ENCODE measurements around the gene FLT3. TPM values are rescaled to one million over a fixed set of nuclear protein-coding genes. Genes with fewer than 3 reads are reported as not detected.

Gene FLT3
- total and polyA plus RNA-seq, 8 donors: 2.3 to 4.0 (median 3.3) TPM

DNA sequence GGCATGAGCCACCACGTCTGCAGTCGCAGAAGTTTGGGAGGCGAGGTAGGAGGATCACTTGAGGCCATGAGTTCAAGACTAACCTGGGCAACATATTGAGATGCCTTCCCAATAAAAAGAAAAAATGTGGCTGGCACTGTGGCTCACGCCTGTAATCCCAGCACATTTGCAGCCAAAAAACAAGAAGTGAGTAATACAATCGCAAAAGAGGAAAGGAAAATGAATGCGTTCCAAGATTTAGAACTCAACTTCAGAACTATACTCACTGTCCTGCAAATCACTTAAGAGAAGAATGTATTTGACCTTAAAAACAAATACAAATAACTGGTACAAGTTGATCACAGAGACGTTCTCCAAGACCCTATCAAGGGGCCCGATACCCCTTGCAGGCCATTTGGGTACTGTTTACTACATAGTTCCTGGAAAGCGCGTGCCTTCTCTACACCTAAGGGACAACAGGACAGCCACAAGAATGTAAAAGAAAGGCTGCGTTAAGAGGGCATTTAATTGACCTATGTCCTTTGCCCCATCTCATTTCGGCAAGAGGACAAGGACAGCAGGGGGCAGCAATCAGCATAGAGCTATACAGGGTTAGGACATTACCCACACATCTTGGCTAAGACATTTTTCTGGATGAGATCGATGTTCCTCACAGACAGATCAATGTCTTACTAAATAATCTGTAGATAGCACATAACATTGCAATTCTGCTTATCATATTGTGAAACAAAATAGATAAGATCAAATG, 41.3 kb downstream of the FLT3 start:
- FAIRE-seq: no peak
- H3K4me3 ChIP-seq: no peak overlapping the region
- no peaks in the 10 kb centered on the region for H3K27me3 ChIP-seq
- TF ChIP-seq, protein P1, sequence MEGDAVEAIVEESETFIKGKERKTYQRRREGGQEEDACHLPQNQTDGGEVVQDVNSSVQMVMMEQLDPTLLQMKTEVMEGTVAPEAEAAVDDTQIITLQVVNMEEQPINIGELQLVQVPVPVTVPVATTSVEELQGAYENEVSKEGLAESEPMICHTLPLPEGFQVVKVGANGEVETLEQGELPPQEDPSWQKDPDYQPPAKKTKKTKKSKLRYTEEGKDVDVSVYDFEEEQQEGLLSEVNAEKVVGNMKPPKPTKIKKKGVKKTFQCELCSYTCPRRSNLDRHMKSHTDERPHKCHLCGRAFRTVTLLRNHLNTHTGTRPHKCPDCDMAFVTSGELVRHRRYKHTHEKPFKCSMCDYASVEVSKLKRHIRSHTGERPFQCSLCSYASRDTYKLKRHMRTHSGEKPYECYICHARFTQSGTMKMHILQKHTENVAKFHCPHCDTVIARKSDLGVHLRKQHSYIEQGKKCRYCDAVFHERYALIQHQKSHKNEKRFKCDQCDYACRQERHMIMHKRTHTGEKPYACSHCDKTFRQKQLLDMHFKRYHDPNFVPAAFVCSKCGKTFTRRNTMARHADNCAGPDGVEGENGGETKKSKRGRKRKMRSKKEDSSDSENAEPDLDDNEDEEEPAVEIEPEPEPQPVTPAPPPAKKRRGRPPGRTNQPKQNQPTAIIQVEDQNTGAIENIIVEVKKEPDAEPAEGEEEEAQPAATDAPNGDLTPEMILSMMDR (IDR thresholded peaks at IDR 0.05): peak in 3 of 4 donors; percentile 24 to 40 (median 24)
- intact Hi-C loops (cut with DNase I): no loop called here
- no peak overlapping the region for H3K27ac ChIP-seq
- no peaks in the 10 kb centered on the region for H3K9me3 ChIP-seq
- no peaks in the 10 kb centered on the region for H3K4me1 ChIP-seq
- H3K36me3 ChIP-seq: no peaks in the 10 kb centered on the region
- 57 to 62% methylated on average over 13 of the region's 13 CpGs for WGBS, 2 donors
- peak; percentile 55 to 81 (median 75) for ATAC-seq
- peak in 5 of 6 donors; percentile 29 to 65 (median 48) for DNase-seq

DNA sequence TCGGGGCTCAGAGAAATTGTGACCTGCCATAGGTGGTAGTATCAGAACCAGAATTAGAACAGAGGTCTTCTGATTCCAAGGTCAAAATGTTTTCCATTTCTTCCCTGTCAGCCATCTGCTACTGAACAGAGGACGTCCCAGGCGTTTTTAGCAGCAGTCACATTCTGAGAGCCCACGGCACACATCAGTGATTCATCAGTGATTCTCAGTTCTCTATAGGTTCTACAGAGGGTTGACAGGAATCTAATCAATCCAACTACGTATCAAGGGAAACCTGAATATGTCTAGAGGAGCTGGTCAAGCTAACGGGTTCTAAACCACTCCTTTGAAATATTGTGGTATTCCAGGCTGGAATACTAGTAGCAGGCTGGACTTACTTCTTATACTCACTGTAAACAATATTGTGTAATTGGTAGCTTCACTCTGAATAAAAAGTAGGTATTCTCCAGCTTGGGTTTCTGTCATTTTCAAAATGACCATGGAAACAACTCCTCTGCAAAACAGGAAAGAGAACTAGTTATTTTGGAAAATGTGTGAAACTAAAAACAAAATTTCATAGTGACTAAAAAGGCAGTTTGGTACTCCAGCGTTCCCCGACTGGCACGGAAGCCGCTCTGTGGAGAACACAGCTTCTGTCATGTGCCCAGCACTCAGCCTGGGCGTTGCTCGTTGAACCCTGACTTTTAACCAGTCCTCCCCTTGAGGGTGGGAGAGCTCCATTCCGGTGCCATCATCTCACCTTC, 43.2 kb downstream of the FLT3 start:
- Histone ChIP-seq H3K4me1 (no peaks in the 10 kb centered on the region), H3K27me3 (no peaks in the 10 kb centered on the region), H3K9me3 (no peaks in the 10 kb centered on the region), H3K27ac (no peak overlapping the region), H3K4me3 (no peak overlapping the region), H3K36me3 (no peaks in the 10 kb centered on the region)
- DNase-seq (no peak), FAIRE-seq (no peak), ATAC-seq (no peak)
- 77 to 90% methylated on average over 13 of the region's 13 CpGs for WGBS, 2 donors
- TF ChIP-seq, protein P1 (IDR thresholded peaks at IDR 0.05): no peak
- intact Hi-C loops (cut with DNase I): no loop called here

DNA sequence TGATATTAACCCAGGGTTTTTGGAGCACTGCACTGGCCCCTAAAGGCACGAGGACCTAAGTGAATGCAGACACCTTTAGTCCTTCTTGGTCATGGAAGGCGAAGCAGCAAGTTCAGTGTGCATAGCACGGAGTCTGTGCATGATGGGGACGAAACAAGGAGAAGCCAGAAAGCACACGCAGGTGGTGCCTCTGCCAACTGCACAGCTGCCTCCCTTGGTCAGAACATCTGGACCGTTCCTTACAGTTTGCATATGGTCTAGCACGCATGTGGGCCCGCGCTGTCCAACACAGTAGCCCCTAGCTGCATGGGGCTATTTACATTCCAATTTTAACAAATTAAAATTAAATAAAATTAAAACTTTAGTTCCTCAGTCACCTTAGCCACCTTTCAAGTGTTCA, 44.0 kb downstream of the FLT3 start:
- FAIRE-seq (no peak), ATAC-seq (no peak), DNase-seq (no peak)
- 66 to 71% methylated on average over 9 of the region's 9 CpGs for WGBS, 2 donors
- Histone ChIP-seq H3K4me1 (no peaks in the 10 kb centered on the region), H3K4me3 (no peak overlapping the region), H3K27ac (no peak overlapping the region), H3K36me3 (no peaks in the 10 kb centered on the region), H3K27me3 (no peaks in the 10 kb centered on the region), H3K9me3 (no peaks in the 10 kb centered on the region)
- intact Hi-C loops (cut with DNase I): no loop called here
- TF ChIP-seq, protein P1 (IDR thresholded peaks at IDR 0.05): no peak

DNA sequence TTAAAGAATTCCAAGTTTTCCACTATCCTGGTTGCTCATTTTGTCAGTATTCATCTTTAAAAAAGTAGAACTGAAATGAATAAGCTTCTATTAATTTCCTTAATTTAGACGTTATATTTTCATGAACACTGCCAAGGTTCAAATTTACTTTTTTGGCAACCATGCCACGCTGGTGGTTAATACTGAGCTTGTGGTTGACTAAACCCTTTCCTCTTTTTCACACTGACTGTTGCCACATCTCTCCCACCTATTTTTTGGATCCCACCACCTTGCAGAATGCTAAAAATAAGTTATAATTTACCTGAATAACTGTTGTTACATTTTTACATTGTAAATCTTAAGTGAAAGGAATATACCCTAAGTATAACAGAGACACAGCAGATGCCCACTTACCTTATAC, 45.0 kb downstream of the FLT3 start:
- TF ChIP-seq, protein P1 (IDR thresholded peaks at IDR 0.05): no peak
- Histone ChIP-seq H3K4me3 (no peak overlapping the region), H3K27me3 (no peaks in the 10 kb centered on the region), H3K27ac (no peak overlapping the region), H3K9me3 (no peaks in the 10 kb centered on the region), H3K4me1 (peaks cover 0 to 1% (median 0%) of the 10 kb centered on the region in 3 donors), H3K36me3 (no peaks in the 10 kb centered on the region)
- FAIRE-seq: no peak
- no peak for DNase-seq
- intact Hi-C loops (cut with DNase I): no loop called here
- no peak for ATAC-seq
- 39 to 52% methylated on average over 2 of the region's 2 CpGs for WGBS, 2 donors

DNA sequence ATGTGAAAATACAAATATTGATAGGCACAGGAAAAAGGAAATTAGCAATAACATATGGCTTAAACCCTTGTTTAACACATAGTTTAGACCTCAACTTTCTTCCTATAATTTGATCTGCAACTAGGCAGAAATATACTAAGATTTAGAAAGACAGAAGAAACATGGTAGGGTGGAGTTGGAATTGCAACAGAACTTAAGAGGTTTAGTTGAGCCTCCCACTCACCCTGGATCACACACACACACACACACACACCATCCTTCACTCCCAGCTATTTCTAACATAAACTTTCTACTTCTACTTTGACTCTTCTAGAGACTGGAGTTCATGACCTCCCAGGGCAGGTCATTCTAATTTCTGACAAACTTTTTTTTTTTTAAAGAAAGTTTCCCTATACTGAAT, 47.4 kb downstream of the FLT3 start:
- no peaks in the 10 kb centered on the region for H3K9me3 ChIP-seq
- no peaks in the 10 kb centered on the region for H3K27me3 ChIP-seq
- DNase-seq: no peak
- H3K4me1 ChIP-seq: peaks cover 0 to 5% (median 0%) of the 10 kb centered on the region in 3 donors
- ATAC-seq: no peak
- FAIRE-seq: no peak
- H3K27ac ChIP-seq: no peak overlapping the region
- intact Hi-C loops (cut with DNase I): no loop called here
- H3K36me3 ChIP-seq: no peaks in the 10 kb centered on the region
- H3K4me3 ChIP-seq: no peak overlapping the region
- TF ChIP-seq, protein P1 (IDR thresholded peaks at IDR 0.05): no peak

Measured in pancreas (tissue), 10 donors.